HepG2 (cell line): ENCODE measurements around the gene SPNS2.

Source experiments
- CREB1 ChIP-seq, 2 experiments: fragments of 450-650 bp in 1 of 2; IDR thresholded peaks; 2 replicates each; pipeline ENCODE4 v1.6.1; 2016 to 2017; ENCODE audit warnings: control low read depth in 1 of 2, mild to moderate bottlenecking in 1 of 2, missing compliant biosample characterization in 1 of 2, missing genetic modification characterization in 1 of 2
- EP300 ChIP-seq, 3 experiments: sonication (generic) in 1 of 3; formaldehyde crosslinking in 1 of 3; IDR thresholded peaks; 2 replicates each; pipeline versions ENCODE4 v1.5.1 to v1.6.1; 2011 to 2020; ENCODE audit warnings: low read depth in 2 of 3, low read length in 2 of 3, borderline replicate concordance in 1 of 3, improper control_type of control experiment in 1 of 3, mild to moderate bottlenecking in 1 of 3, missing genetic modification reagents in 1 of 3, moderate library complexity in 1 of 3
- RNF2 ChIP-seq: fragments of 450-650 bp; conservative IDR thresholded peaks from 2 replicates; pipeline ENCODE4 v1.6.1; 2016; ENCODE audit warnings: low read depth
- ZNF543 ChIP-seq: sonication (generic); formaldehyde crosslinking; IDR thresholded peaks from 2 replicates; pipeline ENCODE4 v1.4.0; 2020; ENCODE audit warnings: mild to moderate bottlenecking, missing genetic modification reagents
- ZNF547 ChIP-seq: sonication (generic); formaldehyde crosslinking; IDR thresholded peaks from 2 replicates; pipeline ENCODE4 v1.5.1; 2020; ENCODE audit warnings: mild to moderate bottlenecking, missing genetic modification reagents
- TF ChIP-seq, protein P1 (sequence below): sonication (generic); formaldehyde crosslinking; IDR thresholded peaks from 2 replicates; pipeline ENCODE4 v1.4.0; 2020; ENCODE audit warnings: missing genetic modification reagents

DNA sequence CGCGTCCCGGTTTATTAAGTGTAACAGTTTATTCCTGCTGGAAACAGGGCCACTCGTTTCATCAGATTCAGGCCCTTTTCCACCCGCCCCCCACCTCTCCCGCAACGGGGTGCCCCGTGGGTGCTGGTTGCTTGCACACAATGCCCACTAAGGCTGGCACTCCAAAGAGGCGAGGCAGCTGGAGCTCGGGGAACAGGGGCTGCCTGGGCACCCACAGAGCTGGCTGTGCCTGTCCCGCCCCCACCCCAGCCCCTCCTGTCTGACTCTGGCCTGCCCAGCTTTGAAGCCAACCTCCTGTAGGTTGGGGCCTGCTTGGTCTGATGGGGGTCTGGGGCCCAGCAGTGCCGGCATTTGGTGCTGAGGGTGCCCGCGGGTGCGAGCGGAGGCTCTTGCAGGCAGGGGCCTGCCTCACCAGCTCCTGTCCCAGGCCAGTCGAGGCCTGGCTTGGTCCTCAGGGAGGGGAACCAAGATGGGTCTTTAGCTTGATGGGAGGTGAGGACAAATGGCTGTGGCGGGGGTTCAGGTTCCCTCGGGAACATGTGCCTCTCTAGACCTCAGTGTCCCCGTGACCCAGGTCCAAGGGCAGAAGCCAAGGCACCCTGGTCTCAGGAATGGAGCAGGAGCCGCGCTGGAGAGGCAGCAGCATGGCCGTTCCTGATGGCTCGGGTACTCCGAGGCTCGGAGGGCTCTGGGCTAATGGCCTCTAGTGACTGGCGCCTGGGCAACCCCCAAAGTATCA, 36.4 kb downstream of the SPNS2 start:
- no peak for TF ChIP-seq CREB1 (IDR thresholded peaks at IDR 0.05)
- no peak for TF ChIP-seq CREB1 (CRISPR knock-in tag; IDR thresholded peaks at IDR 0.05)
- no peak for TF ChIP-seq EP300 (IDR thresholded peaks at IDR 0.05; ENCODE audit: low read depth in 2 of 2, low read length in 2 of 2)
- no peak for TF ChIP-seq EP300 (CRISPR knock-in tag; IDR thresholded peaks at IDR 0.05; ENCODE audit: borderline replicate concordance)
- no peak for TF ChIP-seq ZNF543 (CRISPR knock-in tag)
- TF ChIP-seq, protein P1, sequence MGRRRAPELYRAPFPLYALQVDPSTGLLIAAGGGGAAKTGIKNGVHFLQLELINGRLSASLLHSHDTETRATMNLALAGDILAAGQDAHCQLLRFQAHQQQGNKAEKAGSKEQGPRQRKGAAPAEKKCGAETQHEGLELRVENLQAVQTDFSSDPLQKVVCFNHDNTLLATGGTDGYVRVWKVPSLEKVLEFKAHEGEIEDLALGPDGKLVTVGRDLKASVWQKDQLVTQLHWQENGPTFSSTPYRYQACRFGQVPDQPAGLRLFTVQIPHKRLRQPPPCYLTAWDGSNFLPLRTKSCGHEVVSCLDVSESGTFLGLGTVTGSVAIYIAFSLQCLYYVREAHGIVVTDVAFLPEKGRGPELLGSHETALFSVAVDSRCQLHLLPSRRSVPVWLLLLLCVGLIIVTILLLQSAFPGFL (CRISPR knock-in tag), result no peak
- no peak for TF ChIP-seq RNF2
- no peak for TF ChIP-seq ZNF547 (CRISPR knock-in tag)
